NCI-H1694 (cell line): Measurements from ENCODE around the gene ZFP69.
A peak's percentile ranks its signal among the peaks of the same experiment; 100 is the strongest.
"Not testable (repeated sequence)": the region's sequence is repeated elsewhere in the genome, so short reads cannot be mapped to it uniquely, and the experiment has no call there.

ENCODE experiments used
- DNase-seq: peaks from one replicate; lab custom pipeline; 2025; lab: John Stamatoyannopoulos, UW

Gene ZFP69

DNA sequence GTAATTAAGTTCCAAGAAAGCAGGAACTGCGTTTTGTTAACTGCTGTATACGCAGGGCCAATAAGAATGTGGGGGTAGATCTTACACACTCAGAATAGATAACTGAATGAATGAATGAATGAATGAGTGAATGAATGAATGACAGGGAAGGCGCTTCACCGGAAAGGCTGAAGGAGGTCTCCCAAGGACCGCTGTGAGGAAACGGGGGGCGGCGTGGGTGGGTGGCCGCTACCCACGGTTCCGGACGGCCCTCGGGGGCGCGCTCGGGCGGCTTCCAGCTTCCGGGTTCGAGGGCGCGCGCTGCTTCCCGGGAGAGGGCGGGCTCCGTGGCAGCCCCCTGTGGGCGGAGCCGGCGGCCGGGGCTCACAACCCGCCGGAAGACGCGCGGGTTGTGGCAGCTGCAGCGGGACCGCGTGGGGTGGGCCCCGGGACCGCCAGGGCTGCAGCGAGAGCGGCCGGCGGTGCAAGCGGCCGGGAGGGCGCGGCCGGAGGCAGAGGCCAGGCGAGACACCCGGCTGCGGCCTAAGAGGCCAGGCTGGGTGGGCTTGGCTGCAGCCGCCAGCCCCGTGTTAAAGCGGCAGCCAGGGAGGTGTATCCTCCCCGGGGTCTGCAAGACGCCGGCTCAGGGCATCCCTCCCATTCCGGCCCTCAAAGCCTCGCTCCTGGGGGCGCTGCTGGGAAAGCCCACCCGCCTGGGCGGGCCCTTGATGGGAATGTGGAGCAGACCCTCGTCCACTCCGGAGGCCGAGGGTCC lies at the start of gene ZFP69:
ZFP69 (plus strand) TSS at position 367 of the 754 bp plus-strand sequence. CDS start 2,072 bp downstream, outside the sequence.
- DNase-seq, result peak; percentile 27

DNA sequence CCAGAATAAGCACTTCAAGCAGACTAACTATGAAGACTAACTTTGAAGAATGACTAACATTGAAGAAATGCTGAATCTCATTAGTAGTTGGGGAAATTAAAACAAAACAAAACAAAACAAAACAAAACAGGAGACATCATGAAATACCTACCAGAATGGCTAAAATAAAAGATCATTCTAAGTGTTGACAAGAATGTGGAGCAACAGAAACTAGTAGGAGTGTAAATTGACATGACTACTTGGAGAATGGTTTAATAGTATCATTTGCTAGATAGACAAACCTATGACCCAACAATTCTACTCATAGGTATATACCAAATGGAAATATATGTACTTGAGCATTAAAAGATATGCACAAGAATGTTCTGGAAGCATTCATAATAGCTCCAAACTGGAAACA lies 45.7 kb upstream of the ZFP69 start:
- DNase-seq, result no peak

DNA sequence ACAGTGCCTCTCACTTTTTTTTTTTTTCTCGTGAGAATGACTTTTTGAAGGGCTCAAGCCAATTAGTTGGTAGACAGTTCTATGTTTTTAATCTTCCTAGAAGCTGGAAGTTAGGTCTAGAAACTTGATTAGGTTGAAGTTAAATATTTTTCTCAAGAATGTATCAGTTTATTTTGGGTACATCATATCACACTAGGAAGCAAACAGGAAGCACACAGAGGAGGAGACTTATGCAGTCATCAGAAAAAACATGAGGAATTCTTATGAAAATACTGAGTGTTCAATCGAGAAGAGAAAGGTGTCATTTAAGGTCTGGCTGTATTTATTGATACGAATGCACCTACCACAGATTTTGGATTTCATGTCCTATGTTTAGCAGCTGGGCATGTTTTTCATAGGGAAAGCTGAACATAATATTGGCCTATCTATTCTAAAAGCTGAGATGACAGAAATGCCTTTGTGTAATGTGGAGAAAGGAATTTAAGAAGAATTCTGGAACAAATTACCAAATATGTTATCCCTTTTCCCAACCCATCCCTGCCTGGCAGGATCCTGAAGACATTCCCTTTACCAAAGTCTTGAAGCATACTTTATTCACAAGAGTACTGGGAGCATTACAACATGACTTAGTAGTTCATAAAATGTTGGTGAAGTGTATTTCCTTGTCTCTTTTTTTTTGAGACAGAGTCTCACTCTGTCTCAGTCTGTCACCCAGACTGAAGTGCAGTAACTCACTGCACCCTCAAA lies 44.3 kb upstream of the ZFP69 start:
- no peak for DNase-seq

DNA sequence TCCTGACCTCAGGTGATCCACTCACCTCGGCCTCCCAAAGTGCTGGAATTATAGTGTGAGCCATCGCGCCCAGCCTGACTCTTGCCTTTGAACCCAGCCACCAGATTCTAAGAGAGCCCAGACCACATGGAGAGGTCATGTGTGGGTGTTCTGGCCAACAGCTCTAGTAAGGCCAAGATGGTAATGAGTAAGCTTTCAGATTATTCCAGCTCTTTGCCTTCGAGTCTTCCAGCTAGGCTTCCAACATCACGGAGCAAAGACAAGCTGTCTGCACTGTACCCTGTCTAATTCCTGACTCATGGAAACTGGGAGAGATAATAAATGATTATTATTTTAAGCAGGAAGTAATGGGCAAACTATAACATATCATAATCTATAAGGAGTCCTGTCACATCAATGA lies 41.6 kb upstream of the ZFP69 start:
- DNase-seq, result no peak

DNA sequence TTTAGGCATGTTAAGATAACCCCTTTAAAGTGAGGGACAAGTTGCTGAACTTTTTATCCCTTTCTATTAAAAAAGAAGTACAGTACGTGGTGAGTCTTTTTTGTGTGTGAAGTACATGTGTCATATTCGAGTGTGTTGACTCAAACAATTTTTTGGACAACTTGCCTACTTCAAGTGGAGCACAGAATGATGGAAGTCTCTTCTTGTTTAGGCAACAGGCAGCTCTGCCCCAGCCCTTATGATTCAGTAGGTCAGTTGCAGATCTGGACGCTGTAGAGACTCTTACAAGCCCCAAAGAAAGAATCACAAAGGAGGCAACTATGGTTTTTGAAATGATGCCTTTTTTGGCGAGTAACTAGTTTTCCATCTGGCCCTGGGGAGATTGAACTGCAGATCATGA lies 41.2 kb upstream of the ZFP69 start:
- no peak for DNase-seq

DNA sequence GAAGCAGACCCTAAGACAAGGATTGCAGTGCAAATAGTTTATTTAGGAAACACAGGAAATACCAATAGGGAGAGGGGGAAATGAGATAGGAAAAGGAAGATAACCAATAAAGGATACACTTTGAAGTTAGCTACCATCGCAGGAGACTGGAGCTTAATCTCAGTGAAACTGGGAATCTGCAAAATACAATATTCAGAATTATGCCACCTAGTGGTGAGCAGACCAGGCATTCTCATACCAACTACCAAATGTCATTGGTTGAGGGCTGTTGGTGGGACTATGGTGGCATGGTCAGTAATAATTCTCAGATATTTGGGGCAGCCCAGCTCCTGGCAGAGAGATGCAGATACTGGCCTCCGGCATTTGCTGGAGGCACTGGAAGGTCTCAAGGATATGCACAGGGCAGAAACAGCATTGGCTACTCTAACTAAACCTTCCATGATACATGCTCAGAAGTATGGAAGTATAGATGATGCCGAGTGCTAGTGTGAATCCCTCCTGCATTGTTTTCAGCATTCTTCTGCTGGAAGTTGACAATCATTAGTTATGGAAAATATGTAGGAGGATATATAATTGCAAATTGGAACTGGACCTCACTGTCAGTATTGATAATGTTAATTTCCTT lies 38.6 kb upstream of the ZFP69 start:
- DNase-seq, result peak; percentile 6

DNA sequence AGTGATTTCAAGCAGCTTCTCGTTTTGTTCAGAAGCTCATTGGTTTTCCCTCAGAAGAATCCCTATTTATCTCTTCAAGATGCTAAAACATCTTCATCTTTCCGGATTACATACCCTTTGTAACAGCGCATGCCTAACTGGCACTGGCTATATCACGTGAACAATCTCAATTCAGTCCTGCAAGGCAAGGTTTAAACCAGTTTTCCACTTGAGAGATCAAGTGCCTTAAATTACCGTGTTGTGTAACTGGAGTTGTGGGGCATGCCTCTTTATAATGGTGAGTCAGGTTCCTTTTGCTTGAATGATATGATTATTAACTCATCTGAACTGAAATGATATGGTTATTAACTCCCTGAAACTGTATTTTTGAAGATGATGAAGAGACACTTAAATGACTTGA lies 37.8 kb upstream of the ZFP69 start:
- no peak for DNase-seq

DNA sequence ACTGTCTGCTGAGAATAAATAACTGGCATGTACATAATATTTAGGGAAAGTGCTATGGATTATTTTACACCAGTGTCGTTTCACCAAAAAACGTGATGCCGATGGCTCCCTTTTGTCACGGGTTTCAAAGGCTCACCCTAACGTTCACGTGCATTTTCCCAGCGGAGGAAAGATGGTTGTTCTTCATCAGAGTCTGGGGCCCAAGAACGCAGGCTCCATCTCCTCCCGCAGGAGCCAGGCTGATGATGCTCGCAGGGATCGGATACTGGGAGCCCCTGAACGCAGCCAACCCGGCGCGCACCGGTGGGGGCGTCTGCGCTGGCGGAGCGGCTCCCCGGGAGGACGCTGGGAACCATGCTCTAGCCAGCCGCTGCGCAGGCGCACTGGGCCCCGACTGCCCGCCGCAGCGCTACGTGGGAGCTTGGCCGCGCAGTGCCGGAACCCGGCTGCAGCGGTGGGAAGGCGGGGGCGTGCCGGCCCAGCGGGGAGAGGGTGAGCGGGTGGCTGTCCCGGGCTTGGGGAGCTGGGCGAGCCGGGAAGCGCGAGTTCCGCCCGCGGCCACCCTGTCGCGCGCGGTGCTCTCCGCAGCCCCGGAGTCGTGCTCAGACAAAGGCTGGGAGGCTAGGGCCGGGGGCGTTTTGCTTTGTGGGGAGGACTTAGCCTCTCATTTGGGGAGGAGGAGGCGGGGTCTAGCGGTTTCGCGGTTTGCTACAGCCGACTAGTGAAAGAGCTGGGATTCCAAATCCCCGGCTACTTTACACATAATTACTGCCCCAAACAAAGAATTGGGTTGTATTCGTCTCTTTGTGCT lies 27.2 kb upstream of the ZFP69 start, which contains the start of gene ZFP69B:
ZFP69B (plus strand) TSS at position 793 of the 811 bp plus-strand sequence. CDS start 486 bp downstream, outside the sequence.
- peak; percentile 81 for DNase-seq

DNA sequence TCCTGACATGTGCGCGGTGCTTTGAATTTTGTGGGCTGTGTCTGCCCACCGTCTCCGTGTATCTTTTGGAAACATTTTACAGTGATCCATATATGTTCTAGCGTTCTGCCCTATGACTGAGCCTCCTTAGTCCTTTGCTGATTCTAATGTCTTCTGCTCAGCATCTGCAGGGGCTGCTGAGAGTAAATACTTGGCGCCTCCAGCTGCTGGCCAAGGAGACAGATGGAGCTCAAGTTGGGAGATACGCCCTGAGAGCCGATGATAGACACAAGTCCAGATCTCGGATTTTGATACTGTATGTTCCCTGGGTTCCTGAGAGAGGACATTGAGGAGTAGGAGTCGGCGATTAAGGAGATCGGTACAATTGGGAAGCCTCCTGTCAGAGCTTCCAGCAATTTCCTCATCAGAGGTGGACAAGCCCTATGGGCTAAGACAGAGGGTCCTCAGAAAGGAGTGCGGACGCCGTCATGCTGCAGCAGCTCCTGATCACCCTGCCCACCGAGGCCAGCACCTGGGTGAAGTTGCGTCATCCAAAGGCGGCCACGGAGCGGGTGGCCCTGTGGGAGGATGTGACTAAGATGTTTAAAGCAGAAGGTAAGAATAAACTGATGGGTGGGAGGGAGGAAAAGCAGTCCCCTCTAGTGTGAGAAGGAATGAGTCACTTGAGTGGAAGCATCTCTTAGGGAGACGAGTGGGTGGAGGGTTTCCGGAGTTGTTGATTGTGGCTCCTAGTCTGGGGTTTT lies 26.4 kb upstream of the ZFP69 start:
- DNase-seq, result no peak

DNA sequence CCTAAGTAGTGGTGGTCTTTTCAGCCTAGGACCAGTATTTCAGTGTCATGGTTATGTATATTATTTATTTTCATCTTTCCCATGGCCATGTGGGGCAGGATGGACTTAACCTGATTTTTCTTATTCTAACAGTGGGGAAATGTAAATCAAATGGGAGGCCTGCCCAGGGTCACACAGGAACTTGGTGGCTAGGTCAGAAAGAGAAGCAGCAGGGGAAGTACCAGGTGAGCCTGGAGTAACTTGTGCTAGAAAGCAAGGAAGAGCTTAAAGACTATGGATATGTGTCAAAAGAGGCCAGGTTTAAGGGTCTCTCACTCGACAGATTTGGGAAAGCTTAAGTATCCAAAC lies 25.9 kb upstream of the ZFP69 start:
- no peak for DNase-seq

DNA sequence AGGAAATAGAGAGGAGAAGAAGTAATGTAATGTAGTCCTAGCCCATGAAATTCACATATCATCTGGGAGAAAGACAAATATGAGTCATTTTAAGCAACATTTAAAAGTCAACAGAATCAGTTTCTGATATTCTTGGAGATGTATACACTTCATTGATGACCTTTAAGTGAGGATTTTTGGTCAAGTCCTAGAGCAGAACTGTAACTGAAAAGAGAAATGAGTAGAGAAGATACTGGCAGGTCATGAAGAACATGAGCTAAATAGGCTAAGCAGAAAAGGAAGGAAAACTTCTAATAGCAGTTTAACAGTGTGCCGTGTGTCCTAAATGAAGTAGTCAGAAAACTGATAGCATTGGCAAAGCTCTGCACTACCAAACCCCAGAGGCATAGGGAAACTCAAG lies 22.2 kb upstream of the ZFP69 start:
- no peak for DNase-seq

DNA sequence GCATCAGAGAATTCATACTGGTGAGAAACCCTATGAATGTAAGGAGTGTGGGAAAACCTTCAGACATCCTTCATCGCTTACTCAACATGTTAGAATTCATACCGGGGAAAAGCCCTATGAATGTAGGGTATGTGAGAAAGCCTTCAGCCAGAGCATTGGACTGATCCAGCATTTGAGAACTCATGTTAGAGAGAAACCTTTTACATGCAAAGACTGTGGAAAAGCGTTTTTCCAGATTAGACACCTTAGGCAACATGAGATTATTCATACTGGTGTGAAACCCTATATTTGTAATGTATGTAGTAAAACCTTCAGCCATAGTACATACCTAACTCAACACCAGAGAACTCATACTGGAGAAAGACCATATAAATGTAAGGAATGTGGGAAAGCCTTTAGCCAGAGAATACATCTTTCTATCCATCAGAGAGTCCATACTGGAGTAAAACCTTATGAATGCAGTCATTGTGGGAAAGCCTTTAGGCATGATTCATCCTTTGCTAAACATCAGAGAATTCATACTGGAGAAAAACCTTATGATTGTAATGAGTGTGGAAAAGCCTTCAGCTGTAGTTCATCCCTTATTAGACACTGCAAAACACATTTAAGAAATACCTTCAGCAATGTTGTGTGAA lies 14.0 kb upstream of the ZFP69 start:
- DNase-seq, result no peak

DNA sequence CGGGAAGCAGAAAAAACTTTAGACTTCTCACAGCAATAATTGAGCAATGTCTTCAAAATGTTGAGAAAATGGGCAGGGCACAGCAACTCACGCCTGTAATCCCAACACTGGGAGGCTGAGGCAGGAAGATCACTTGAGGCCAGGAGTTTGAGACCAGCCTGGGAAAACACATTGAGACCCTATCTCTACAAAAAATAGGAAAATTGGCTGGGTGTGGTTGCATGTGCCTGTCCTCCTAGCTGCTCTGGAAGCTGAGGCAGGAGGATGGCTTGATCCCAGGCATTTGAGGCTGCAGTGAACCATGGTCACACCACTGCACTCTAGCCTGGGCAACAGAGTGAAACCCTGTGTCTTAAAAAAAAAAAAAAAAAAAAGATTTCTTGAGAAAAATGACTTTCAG lies 7.8 kb upstream of the ZFP69 start:
- no peak for DNase-seq

DNA sequence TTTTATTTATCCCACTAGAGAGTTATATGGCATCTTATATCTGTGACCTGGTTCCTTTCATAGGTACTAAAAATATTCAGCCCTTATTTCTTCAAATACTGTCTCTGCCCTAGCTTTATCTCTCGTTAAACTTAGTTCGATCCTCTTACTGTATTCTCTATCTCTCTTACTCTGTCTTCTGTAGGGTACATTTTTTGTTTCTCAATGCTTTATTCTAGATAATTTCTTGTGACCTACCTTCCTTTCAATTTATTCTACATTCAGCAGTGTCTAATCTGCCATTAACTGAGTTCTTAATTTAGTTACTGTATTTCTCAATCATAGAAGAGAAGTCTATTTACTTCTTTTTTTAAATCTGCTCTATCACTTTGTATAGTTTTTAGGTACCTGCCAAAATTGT lies 1.8 kb upstream of the ZFP69 start:
- DNase-seq, result no peak

DNA sequence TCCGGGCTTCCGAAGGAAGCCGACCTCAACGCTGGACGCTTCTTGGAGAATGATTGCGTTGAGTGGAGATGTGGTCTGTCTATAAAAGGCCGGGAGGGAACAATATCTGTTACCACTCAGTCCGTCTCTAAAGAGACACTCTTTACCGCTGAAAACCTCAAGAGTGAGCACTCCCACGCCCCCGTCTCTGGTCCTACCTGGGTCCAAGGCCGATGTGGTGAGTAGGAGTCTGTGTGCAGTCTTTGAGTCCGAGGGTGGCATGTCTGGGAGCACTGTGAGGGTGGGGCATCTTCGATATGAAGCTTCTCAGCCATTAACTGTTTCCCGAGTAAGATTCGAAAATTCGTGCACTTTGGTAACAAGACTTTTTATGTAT lies 576 bp downstream of the ZFP69 start:
- no peak for DNase-seq

DNA sequence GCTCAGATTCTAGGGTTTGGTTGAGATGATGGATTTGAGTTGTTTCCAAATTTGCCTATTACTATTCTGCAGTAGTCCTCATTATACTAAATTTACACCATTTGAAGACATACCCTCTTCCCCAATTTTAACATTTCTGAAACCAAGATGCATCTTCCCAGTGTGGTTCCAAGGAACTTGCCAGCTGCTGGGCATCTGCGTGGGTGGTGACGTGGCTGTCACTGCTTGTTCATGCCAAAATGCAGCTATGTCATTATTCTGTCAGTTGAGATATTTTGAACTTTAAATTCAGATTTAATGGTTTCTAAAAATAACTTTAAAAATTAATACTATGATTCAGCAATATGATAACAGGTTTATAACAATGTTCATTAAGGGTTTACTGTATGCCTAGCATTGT lies 1.2 kb downstream of the ZFP69 start:
- DNase-seq, result no peak

DNA sequence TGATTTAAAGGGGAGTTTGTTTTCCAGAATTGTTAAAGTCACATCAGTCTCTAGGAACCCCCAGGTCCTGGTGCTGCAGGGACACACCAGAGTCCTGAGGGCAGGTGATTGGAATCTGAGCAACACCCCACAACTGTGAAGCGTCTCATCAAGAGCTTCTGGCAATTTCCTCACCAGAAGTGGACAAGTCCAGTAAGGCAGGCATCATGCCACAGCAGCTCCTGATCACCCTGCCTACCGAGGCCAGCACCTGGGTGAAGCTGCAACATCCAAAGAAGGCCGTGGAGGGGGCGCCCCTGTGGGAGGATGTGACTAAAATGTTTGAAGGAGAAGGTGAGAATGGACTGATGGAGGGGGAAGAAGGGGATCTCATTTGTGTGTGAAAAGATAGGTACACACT lies 2.1 kb downstream of the ZFP69 start:
- DNase-seq, result no peak

DNA sequence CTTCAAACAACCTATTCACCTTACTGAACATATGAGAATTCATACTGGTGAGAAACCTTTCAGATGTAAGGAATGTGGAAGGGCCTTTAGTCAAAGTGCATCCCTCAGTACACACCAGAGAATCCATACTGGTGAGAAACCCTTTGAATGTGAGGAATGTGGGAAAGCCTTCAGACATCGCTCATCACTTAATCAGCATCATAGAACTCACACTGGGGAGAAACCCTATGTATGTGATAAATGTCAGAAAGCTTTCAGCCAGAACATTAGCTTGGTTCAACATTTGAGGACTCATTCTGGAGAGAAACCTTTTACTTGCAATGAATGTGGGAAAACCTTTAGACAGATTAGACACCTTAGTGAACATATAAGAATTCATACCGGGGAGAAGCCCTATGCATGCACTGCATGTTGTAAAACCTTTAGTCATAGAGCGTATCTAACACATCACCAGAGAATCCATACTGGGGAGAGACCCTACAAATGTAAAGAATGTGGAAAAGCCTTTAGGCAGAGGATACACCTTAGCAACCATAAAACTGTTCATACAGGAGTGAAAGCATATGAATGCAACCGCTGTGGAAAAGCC lies 18.3 kb downstream of the ZFP69 start:
- no peak for DNase-seq

DNA sequence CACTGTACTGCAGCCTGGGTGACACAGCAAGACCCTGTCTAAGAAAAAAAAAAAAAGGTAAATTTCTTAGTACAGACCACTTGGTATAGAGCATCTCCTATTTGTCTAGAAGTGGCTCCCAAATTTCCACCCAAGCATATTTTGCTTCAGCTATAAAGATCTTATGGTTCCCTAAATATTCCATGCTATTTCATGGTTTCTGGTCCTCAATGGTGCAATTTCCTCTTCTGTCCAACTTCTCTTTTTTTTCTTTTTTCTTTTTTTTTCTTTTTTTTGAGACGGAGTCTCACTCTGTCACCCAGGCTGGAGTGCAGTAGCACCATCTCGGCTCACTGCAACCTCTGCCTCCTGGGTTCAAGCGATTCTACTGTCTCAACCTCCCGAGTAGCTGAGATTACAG lies 25.6 kb downstream of the ZFP69 start:
- DNase-seq, result not testable (repeated sequence)

DNA sequence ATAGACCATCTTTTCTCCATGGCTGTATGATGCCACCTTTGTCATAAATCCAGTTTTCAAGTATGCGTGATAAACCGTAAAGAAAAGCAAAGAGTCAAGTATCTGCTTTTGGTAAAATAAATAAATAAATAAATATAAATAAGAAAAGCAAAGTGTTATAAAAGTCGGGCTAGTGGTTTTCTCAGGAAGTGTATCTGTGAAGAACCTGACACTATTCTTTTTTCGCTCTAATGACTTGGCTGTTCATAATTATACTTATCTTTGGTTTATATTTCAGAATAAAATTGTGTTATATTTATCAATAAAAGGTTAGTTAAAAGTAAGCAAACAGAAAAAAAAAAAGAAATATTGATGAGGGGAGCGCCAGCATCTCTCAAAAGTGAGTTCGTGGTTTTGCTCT lies 30.9 kb downstream of the ZFP69 start:
- DNase-seq, result no peak
